ENCODE results near the gene KCNMA1.

KCNMA1 gene

GRCh38 chr10:77410523-77410922, 227.1 kb downstream of the KCNMA1 start:
- Histone ChIP-seq H3K27me3 (ENCODE audit: control insufficient read depth, insufficient read depth, low read length) (no peaks in the 10 kb centered on the region), H2AFZ (no peak overlapping the region), H3K9ac (no peak overlapping the region), H3K36me3 (ENCODE audit: control insufficient read depth, insufficient read depth, low read length) (no peaks in the 10 kb centered on the region), H3K4me2 (ENCODE audit: low read length) (no peak overlapping the region), H3K9me3 (ENCODE audit: control insufficient read depth, low read length) (no peaks in the 10 kb centered on the region), H3K4me1 (no peaks in the 10 kb centered on the region), H3K4me3 (ENCODE audit: low read depth, low read length) (no peak overlapping the region), H3K79me2 (no peaks in the 10 kb centered on the region), H3K27ac (no peak overlapping the region)
- TF ChIP-seq, protein P1, sequence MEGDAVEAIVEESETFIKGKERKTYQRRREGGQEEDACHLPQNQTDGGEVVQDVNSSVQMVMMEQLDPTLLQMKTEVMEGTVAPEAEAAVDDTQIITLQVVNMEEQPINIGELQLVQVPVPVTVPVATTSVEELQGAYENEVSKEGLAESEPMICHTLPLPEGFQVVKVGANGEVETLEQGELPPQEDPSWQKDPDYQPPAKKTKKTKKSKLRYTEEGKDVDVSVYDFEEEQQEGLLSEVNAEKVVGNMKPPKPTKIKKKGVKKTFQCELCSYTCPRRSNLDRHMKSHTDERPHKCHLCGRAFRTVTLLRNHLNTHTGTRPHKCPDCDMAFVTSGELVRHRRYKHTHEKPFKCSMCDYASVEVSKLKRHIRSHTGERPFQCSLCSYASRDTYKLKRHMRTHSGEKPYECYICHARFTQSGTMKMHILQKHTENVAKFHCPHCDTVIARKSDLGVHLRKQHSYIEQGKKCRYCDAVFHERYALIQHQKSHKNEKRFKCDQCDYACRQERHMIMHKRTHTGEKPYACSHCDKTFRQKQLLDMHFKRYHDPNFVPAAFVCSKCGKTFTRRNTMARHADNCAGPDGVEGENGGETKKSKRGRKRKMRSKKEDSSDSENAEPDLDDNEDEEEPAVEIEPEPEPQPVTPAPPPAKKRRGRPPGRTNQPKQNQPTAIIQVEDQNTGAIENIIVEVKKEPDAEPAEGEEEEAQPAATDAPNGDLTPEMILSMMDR (IDR thresholded peaks at IDR 0.05), result no peak

DNA sequence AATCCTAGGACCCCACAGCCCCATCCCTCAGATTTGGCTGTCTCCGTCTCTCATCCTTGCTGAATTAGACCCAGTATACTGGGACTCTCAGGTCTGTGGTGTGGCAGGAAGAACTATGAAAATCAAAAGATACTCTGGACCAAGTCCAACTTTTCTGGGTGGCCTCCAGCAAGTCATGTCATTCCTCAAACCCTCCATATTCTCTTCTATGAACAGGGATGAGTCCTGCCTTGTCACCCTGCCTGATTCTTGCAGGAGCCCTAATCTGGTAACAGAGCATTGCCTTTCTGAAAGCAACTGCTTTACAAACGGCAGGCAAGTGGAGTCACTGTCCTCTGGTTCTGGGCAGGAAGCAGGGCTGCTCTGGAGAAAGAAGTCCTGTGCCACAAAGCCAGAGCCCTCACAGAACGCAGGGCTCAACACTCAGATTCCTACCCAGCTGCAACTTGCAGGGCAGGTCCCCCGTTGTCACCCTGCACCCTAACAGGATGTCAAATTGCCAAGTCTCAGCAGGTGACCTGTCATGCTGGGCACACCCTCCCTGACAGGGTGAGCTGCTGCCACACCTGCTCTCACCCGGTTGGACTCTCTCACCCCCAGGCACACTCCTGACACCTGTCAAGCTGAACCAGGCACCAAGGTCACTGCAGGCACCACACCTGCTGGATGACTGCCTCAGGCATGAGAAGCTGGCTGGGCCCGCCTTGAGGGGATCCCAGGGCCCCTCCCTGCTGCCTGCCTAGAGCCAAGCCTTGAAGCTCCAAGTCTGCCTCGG, 227.7 kb downstream of the KCNMA1 start:
- Histone ChIP-seq H3K4me3 (ENCODE audit: low read depth, low read length) (no peak overlapping the region), H3K27me3 (ENCODE audit: control insufficient read depth, insufficient read depth, low read length) (no peaks in the 10 kb centered on the region), H3K9me3 (ENCODE audit: control insufficient read depth, low read length) (no peaks in the 10 kb centered on the region), H3K4me2 (ENCODE audit: low read length) (no peak overlapping the region), H3K79me2 (no peaks in the 10 kb centered on the region), H3K36me3 (ENCODE audit: control insufficient read depth, insufficient read depth, low read length) (no peaks in the 10 kb centered on the region), H2AFZ (no peak overlapping the region), H3K4me1 (no peaks in the 10 kb centered on the region), H3K27ac (no peak overlapping the region), H3K9ac (no peak overlapping the region)
- TF ChIP-seq, protein P1 (IDR thresholded peaks at IDR 0.05), result no peak

DNA sequence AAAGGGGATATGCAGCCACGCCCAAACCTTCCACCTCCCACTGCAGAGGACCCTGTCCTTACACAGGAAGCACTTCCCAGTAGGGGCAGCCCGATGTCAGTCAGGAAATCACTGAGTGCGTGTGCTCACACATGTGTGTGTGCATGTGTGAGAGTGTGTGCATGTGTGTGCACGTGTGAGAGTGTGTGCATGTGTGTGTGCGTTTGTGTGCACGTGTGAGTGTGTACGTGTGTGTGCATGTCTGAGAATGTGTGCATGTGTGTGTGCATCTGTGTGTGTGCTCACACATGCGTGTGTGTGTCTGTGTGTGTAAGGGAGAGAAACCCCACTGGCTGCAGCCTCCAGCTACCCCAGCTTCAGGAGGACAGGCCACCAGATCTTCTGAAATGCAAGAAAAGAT, 229.3 kb downstream of the KCNMA1 start:
- H3K79me2 ChIP-seq, result no peaks in the 10 kb centered on the region
- no peaks in the 10 kb centered on the region for H3K4me1 ChIP-seq
- TF ChIP-seq, protein P1 (IDR thresholded peaks at IDR 0.05), result no peak
- no peaks in the 10 kb centered on the region for H3K27me3 ChIP-seq (ENCODE audit: control insufficient read depth, insufficient read depth, low read length)
- no peak overlapping the region for H3K9ac ChIP-seq
- H3K4me3 ChIP-seq (ENCODE audit: low read depth, low read length), result no peak overlapping the region
- no peak overlapping the region for H2AFZ ChIP-seq
- H3K9me3 ChIP-seq (ENCODE audit: control insufficient read depth, low read length), result no peaks in the 10 kb centered on the region
- H3K4me2 ChIP-seq (ENCODE audit: low read length), result no peak overlapping the region
- H3K27ac ChIP-seq, result no peak overlapping the region
- no peaks in the 10 kb centered on the region for H3K36me3 ChIP-seq (ENCODE audit: control insufficient read depth, insufficient read depth, low read length)

DNA sequence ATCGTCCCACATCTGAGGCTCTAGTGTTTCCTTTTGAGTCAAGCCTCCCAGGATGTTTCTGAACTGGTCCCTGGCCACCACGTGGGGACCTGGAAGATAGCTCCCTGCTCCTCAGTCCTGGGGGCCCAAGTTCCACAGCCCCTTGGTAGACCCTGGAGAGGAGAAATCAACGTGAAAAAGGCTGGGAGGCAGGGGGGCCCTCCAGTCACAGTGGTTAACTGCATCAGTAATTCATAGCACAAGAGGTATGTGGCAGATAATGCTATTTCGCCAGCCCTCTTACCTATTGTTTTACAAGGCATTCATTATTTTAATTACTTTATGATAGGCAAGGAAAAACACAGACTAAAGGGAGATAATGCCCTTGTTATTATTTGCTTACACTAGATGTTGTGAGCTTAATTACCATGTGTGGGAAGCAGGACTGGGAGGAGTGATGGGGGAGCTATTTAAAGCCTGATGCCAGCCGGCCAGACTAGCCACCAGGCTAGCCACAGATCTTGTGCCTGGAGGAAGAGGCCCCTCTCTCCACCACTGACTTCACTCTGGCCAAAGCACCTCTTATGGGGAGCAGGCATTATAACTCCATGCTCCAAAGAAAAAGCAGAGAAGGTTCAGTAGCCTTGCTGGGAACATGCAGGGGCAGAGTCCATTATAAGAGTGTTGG, 230.7 kb downstream of the KCNMA1 start:
- no peaks in the 10 kb centered on the region for H3K79me2 ChIP-seq
- H3K27ac ChIP-seq, result no peak overlapping the region
- no peaks in the 10 kb centered on the region for H3K4me1 ChIP-seq
- H3K9ac ChIP-seq, result no peak overlapping the region
- no peak overlapping the region for H2AFZ ChIP-seq
- no peak overlapping the region for H3K4me3 ChIP-seq (ENCODE audit: low read depth, low read length)
- H3K9me3 ChIP-seq (ENCODE audit: control insufficient read depth, low read length), result no peaks in the 10 kb centered on the region
- H3K36me3 ChIP-seq (ENCODE audit: control insufficient read depth, insufficient read depth, low read length), result no peaks in the 10 kb centered on the region
- TF ChIP-seq, protein P1 (IDR thresholded peaks at IDR 0.05), result no peak
- no peak overlapping the region for H3K4me2 ChIP-seq (ENCODE audit: low read length)
- H3K27me3 ChIP-seq (ENCODE audit: control insufficient read depth, insufficient read depth, low read length), result no peaks in the 10 kb centered on the region

All from parathyroid adenoma (tissue), 2 donors.